Lung (tissue), 12 donors: ENCODE data around the gene C15orf40. TPM values are rescaled to one million over a fixed set of nuclear protein-coding genes. Genes with fewer than 3 reads are reported as not detected.

ENCODE experiments used
- ATAC-seq: fragments of 200-7000 bp; cut with Tn5 transposase; one replicate; pipeline ENCODE4 v1.9.1; 2020; ENCODE audit warnings: moderate number of reproducible peaks; ENCODE audit not compliant: insufficient read depth, low FRiP score
- DNase-seq, 3 donors: peaks; one replicate each; pipeline ENCODE4 v3.0.0-alpha.2; 2013 to 2017
- H3K27ac ChIP-seq, 2 donors: one replicate each; pipeline ENCODE4 v1.5.1; 2013; ENCODE audit warnings: mild to moderate bottlenecking in 2 of 2, moderate library complexity in 2 of 2, control low read depth in 1 of 2, inconsistent platforms in 1 of 2, low read depth in 1 of 2, low read length in 1 of 2
- H3K27me3 ChIP-seq, 3 donors: one replicate each; pipeline ENCODE4 v1.5.1; 2013; ENCODE audit warnings: low read length in 2 of 3; ENCODE audit not compliant: control insufficient read depth in 3 of 3, insufficient read depth in 3 of 3
- H3K36me3 ChIP-seq, 4 donors: one replicate each; pipeline ENCODE4 v1.5.1; 2013; ENCODE audit warnings: low read length in 4 of 4, mild to moderate bottlenecking in 1 of 4, moderate library complexity in 1 of 4; ENCODE audit not compliant: control insufficient read depth in 4 of 4, insufficient read depth in 4 of 4
- H3K4me1 ChIP-seq, 5 donors: one replicate each; pipeline ENCODE4 v1.5.1; 2013; ENCODE audit warnings: low read length in 5 of 5, mild to moderate bottlenecking in 2 of 5, moderate library complexity in 1 of 5; ENCODE audit not compliant: control insufficient read depth in 5 of 5, insufficient read depth in 5 of 5
- H3K4me3 ChIP-seq: one replicate; pipeline ENCODE4 v1.5.1; 2013; ENCODE audit warnings: mild to moderate bottlenecking, control low read depth, moderate library complexity
- H3K9ac ChIP-seq, 2 donors: one replicate each; pipeline ENCODE4 v1.5.1; 2013; ENCODE audit warnings: low read length in 2 of 2, control low read depth in 1 of 2; ENCODE audit not compliant: insufficient read depth in 1 of 2
- H3K9me3 ChIP-seq, 4 donors: one replicate each; pipeline ENCODE4 v1.5.1; 2013; ENCODE audit warnings: low read length in 3 of 4, mild to moderate bottlenecking in 1 of 4, moderate library complexity in 1 of 4; ENCODE audit not compliant: control insufficient read depth in 4 of 4, insufficient read depth in 3 of 4
- WGBS, 2 donors: extraction: QIAGEN DNeasy Blood & Tissue Kit; methylation state at CpG; one replicate each; pipeline ENCODE4 v1.1.7; 2013; 5-methylcytosine and 5-hydroxymethylcytosine counted together
- polyA plus RNA-seq, 2 donors: library from polyadenylated mRNA; stranded (reverse); fragments of 200-250 nt; gene quantifications; one replicate each; pipeline ENCODE4 v1.2.1, GENCODE V29; 2013
- total RNA-seq, 2 donors: library from RNA; depleted of rRNA in 1 of 2; stranded (reverse); fragments of >200 nt in 1 of 2; gene quantifications; one replicate each; pipeline ENCODE4 v1.2.1, GENCODE V29; 2014 to 2021
- TF ChIP-seq, protein P1 (sequence below): IDR thresholded peaks from 2 replicates; pipeline ENCODE4 v1.5.1; 2012; ENCODE audit warnings: mild to moderate bottlenecking; ENCODE audit errors: control extremely low read depth, extremely low read depth
- donor health status: control.
- donor health status: control.
- donor health status: Bipolar disorder and iron deficiency.
- donor health status: healthy.
- donor health status: DM: yes; HTN: yes; CAD: no.

The C15orf40 gene
- total and polyA plus RNA-seq, 4 donors: 16.7 to 26.1 (median 21.7) TPM

DNA sequence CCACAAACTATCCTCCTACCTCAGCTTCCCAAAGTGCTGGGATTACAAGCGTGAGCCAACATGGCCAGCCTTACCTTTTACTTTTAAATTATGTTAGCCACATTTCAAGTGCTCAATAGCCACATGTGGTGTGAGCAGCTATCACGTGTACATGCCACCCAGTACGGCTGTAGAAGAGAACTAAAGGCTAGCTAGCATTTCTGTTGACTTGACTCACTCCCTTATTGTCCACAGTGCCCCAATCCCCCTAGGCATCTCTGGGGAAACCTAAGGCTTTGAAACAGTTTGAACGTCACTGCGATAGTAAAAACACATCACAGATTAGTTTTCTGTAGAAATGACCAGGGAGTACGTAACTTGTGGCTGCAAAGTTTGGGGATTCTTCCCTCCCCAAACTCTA lies 12.0 kb downstream of the C15orf40 start:
- TF ChIP-seq, protein P1, sequence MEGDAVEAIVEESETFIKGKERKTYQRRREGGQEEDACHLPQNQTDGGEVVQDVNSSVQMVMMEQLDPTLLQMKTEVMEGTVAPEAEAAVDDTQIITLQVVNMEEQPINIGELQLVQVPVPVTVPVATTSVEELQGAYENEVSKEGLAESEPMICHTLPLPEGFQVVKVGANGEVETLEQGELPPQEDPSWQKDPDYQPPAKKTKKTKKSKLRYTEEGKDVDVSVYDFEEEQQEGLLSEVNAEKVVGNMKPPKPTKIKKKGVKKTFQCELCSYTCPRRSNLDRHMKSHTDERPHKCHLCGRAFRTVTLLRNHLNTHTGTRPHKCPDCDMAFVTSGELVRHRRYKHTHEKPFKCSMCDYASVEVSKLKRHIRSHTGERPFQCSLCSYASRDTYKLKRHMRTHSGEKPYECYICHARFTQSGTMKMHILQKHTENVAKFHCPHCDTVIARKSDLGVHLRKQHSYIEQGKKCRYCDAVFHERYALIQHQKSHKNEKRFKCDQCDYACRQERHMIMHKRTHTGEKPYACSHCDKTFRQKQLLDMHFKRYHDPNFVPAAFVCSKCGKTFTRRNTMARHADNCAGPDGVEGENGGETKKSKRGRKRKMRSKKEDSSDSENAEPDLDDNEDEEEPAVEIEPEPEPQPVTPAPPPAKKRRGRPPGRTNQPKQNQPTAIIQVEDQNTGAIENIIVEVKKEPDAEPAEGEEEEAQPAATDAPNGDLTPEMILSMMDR: no peak
- Histone ChIP-seq H3K27ac (no peak overlapping the region), H3K36me3 (peaks cover 0 to 5% (median 2%) of the 10 kb centered on the region in 4 donors), H3K9me3 (no peaks in the 10 kb centered on the region), H3K9ac (no peak overlapping the region), H3K4me1 (peaks cover 0 to 9% (median 0%) of the 10 kb centered on the region in 5 donors), H3K4me3 (no peak overlapping the region), H3K27me3 (no peaks in the 10 kb centered on the region)
- DNase-seq: no peak
- 91 to 98% methylated on average over 6 of the region's 6 CpGs for WGBS, 2 donors
- ATAC-seq: no peak

DNA sequence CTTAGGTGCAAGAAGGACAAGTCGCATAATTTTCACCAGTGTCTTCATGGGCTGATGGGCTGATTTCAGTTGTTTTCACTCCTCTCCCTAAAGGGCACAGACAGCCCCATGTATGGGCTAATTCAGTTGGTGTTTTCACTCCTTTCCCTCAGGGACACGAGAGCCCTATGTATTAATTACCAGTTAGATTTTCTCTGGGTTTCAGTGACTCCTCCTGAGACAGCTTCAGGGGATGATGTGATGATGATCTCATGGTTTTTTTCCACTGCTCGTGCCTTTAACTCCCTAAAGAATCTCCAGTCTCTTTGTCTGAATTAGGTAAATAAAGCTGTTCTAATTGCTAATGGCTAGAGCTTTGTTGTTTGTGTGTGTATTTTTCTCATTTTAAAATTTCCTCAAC lies 15.5 kb downstream of the C15orf40 start:
- Histone ChIP-seq H3K4me3 (no peak overlapping the region), H3K9me3 (no peaks in the 10 kb centered on the region), H3K9ac (no peak overlapping the region), H3K4me1 (peaks cover 0 to 9% (median 0%) of the 10 kb centered on the region in 5 donors), H3K27me3 (no peaks in the 10 kb centered on the region), H3K27ac (no peak overlapping the region), H3K36me3 (peaks cover 0 to 4% (median under 1%) of the 10 kb centered on the region in 4 donors)
- DNase-seq (no peak), ATAC-seq (no peak)
- TF ChIP-seq, protein P1: no peak
- WGBS, 2 donors: 75 to 83% methylated on average over 3 of the region's 3 CpGs

DNA sequence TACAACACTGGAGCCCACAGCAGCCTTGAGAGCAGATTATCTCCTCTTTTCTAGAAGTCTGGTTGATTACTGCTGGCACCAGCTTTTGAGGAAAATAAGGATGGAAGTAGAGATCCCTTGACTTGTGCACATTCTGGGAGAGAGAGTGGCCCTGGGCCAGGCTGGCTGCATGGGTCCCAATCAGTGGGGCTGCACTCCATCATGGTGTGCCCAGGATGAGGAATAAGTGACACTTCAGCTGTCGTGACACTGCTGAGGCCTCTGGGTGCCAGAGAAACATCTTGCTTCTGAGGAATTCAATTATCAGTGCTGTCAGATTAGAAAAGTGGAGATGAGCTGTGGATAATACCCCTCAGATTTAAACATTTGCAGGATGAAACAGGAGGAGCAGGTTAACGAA lies 16.4 kb downstream of the C15orf40 start:
- ATAC-seq (no peak), DNase-seq (no peak)
- no peaks in the 10 kb centered on the region for H3K9me3 ChIP-seq
- no peak overlapping the region for H3K9ac ChIP-seq
- TF ChIP-seq, protein P1: no peak
- WGBS, 2 donors: 84 to 90% methylated on average over 2 of the region's 2 CpGs
- H3K36me3 ChIP-seq: peaks cover 0 to 4% (median 1%) of the 10 kb centered on the region in 4 donors
- no peak overlapping the region for H3K27ac ChIP-seq
- H3K27me3 ChIP-seq: no peaks in the 10 kb centered on the region
- H3K4me3 ChIP-seq: no peak overlapping the region
- peaks cover 0 to 7% (median 0%) of the 10 kb centered on the region in 5 donors for H3K4me1 ChIP-seq

DNA sequence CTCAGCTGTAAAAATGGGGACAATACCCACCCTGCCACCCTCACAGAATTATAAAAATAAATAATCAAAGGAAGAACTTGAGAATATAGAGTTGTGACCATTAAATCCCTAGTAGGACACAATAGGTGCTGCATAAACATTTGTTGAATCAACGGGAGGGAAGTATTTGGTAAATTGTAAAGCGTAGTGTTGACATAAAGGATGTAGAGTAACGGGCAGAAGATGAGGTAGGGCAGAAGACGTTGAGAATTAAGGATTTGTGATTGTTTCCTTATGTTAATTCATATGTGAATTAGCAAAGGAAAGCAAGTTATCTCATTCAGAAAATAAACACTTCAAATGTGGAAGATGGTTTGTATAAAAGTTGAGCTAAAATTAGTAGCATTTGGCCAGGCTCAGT lies 18.3 kb downstream of the C15orf40 start:
- Histone ChIP-seq H3K9ac (no peak overlapping the region), H3K27me3 (no peaks in the 10 kb centered on the region), H3K4me3 (no peak overlapping the region), H3K36me3 (peaks cover 0 to 4% (median 3%) of the 10 kb centered on the region in 4 donors), H3K4me1 (no peaks in the 10 kb centered on the region), H3K9me3 (no peaks in the 10 kb centered on the region), H3K27ac (no peak overlapping the region)
- DNase-seq: no peak
- 69 to 70% methylated on average over 4 of the region's 4 CpGs for WGBS, 2 donors
- no peak for ATAC-seq
- TF ChIP-seq, protein P1: no peak
